HUES64 (cell line): ENCODE data around the gene CAVIN3.
"Not testable (repeated sequence)": the region's sequence is repeated elsewhere in the genome, so short reads cannot be mapped to it uniquely, and the experiment has no call there.

Source experiments
- H3K27ac ChIP-seq: 2 replicates; pipeline ENCODE4 v1.7.0; 2013; ENCODE audit warnings: low read depth, low read length, inconsistent platforms
- H3K27me3 ChIP-seq: 2 replicates; pipeline ENCODE4 v1.6.1; 2013; ENCODE audit warnings: mild to moderate bottlenecking, low read length; ENCODE audit not compliant: insufficient read depth
- H3K36me3 ChIP-seq: 2 replicates; pipeline ENCODE4 v1.6.1; 2013; ENCODE audit warnings: mild to moderate bottlenecking, low read length; ENCODE audit not compliant: insufficient read depth
- H3K4me1 ChIP-seq: 2 replicates; pipeline ENCODE4 v1.6.1; 2013; ENCODE audit warnings: mild to moderate bottlenecking, low read length, moderate library complexity; ENCODE audit not compliant: insufficient read depth
- H3K4me3 ChIP-seq: 2 replicates; pipeline ENCODE4 v1.5.1; 2013; ENCODE audit warnings: mild to moderate bottlenecking, low read length, moderate library complexity
- H3K9ac ChIP-seq: 2 replicates; pipeline ENCODE4 v1.6.1; 2013; ENCODE audit warnings: mild to moderate bottlenecking, low read depth, low read length
- H3K9me3 ChIP-seq: 2 replicates; pipeline ENCODE4 v1.6.1; 2013; ENCODE audit warnings: low read depth, low read length; ENCODE audit not compliant: insufficient read depth
- WGBS: fragments of 150-250, 120-280 bp; methylation state at CpG from one replicate; pipeline ENCODE4 v1.1.7; 2013; ENCODE audit warnings: missing lambda C conversion rate; 5-methylcytosine and 5-hydroxymethylcytosine counted together

The CAVIN3 gene

GRCh38 chr11:6303661-6304060 is 16.6 kb downstream of the CAVIN3 start:
- H3K36me3 ChIP-seq: no peaks in the 10 kb centered on the region
- H3K9me3 ChIP-seq: no peaks in the 10 kb centered on the region
- no peak overlapping the region for H3K4me3 ChIP-seq
- peaks cover 67% of the 10 kb centered on the region for H3K4me1 ChIP-seq
- peak overlapping the region; percentile 55; the same call in 1 of the 2 replicates for H3K9ac ChIP-seq
- no peaks in the 10 kb centered on the region; the same call in 1 of the 2 replicates for H3K27me3 ChIP-seq
- peak overlapping the region; percentile 88 for H3K27ac ChIP-seq
- WGBS: 8% methylated on average over 6 of the region's 6 CpGs

- 86% methylated on average over 1 of the region's 2 CpGs for WGBS
- no peaks in the 10 kb centered on the region for H3K36me3 ChIP-seq
- H3K27ac ChIP-seq: no peak overlapping the region
Observed at GRCh38 chr11:6301096-6301495, 19.2 kb downstream of the CAVIN3 start.

GRCh38 chr11:6300325-6300724 is 20.0 kb downstream of the CAVIN3 start:
- H3K9me3 ChIP-seq: no peaks in the 10 kb centered on the region
- peaks cover 52% of the 10 kb centered on the region for H3K4me1 ChIP-seq
- H3K9ac ChIP-seq: no peak overlapping the region
- no peak overlapping the region for H3K4me3 ChIP-seq
- H3K27ac ChIP-seq: no peak overlapping the region
- 92% methylated on average over 3 of the region's 3 CpGs for WGBS
- no peaks in the 10 kb centered on the region for H3K27me3 ChIP-seq
- H3K36me3 ChIP-seq: no peaks in the 10 kb centered on the region

More at GRCh38 chr11:6301096-6301495, 19.2 kb downstream of the CAVIN3 start:
- H3K9ac ChIP-seq: no peak overlapping the region
- no peaks in the 10 kb centered on the region for H3K9me3 ChIP-seq
- no peak overlapping the region for H3K4me3 ChIP-seq
- peaks cover 54% of the 10 kb centered on the region for H3K4me1 ChIP-seq
- no peaks in the 10 kb centered on the region for H3K27me3 ChIP-seq

GRCh38 chr11:6298605-6299004 is 21.7 kb downstream of the CAVIN3 start:
- Histone ChIP-seq H3K27me3 (peaks cover 2% of the 10 kb centered on the region), H3K4me1 (peaks cover 37% of the 10 kb centered on the region), H3K9ac (no peak overlapping the region), H3K9me3 (no peaks in the 10 kb centered on the region), H3K4me3 (no peak overlapping the region), H3K36me3 (no peaks in the 10 kb centered on the region), H3K27ac (no peak overlapping the region)
- WGBS: 54% methylated on average over 4 of the region's 4 CpGs

GRCh38 chr11:6297831-6298230 is 22.5 kb downstream of the CAVIN3 start:
- H3K36me3 ChIP-seq: no peaks in the 10 kb centered on the region
- 89% methylated on average over 1 of the region's 1 CpG for WGBS

GRCh38 chr11:6285019-6285418 is 35.3 kb downstream of the CAVIN3 start:
- H3K4me1 ChIP-seq: peaks cover 22% of the 10 kb centered on the region
- no peaks in the 10 kb centered on the region for H3K36me3 ChIP-seq
- H3K9ac ChIP-seq: no peak overlapping the region
- H3K27ac ChIP-seq: no peak overlapping the region
- no peaks in the 10 kb centered on the region for H3K9me3 ChIP-seq
- WGBS: 94% methylated on average over 4 of the region's 4 CpGs
- no peak overlapping the region for H3K4me3 ChIP-seq
- peaks cover 93% of the 10 kb centered on the region for H3K27me3 ChIP-seq

More at GRCh38 chr11:6297831-6298230, 22.5 kb downstream of the CAVIN3 start:
- Histone ChIP-seq H3K4me3 (no peak overlapping the region), H3K27me3 (peaks cover 5% of the 10 kb centered on the region), H3K4me1 (peaks cover 32% of the 10 kb centered on the region), H3K9ac (no peak overlapping the region), H3K27ac (no peak overlapping the region), H3K9me3 (no peaks in the 10 kb centered on the region)

GRCh38 chr11:6284250-6284649 is 36.1 kb downstream of the CAVIN3 start:
- 86% methylated on average over 3 of the region's 3 CpGs for whole genome bisulfite sequencing
- H3K36me3 ChIP-seq: no peaks in the 10 kb centered on the region

GRCh38 chr11:6283453-6284023 is 36.8 kb downstream of the CAVIN3 start:
- H3K9me3 ChIP-seq: no peaks in the 10 kb centered on the region
- H3K9ac ChIP-seq: no peak overlapping the region
- H3K36me3 ChIP-seq: no peaks in the 10 kb centered on the region
- 92% methylated on average over 4 of the region's 4 CpGs for WGBS
- no peak overlapping the region for H3K4me3 ChIP-seq
- H3K27me3 ChIP-seq: peaks cover 93% of the 10 kb centered on the region
- no peak overlapping the region for H3K27ac ChIP-seq
- H3K4me1 ChIP-seq: peaks cover 13% of the 10 kb centered on the region

More at GRCh38 chr11:6284250-6284649, 36.1 kb downstream of the CAVIN3 start:
- H3K4me1 ChIP-seq: peaks cover 20% of the 10 kb centered on the region
- no peaks in the 10 kb centered on the region for H3K9me3 ChIP-seq
- H3K27ac ChIP-seq: no peak overlapping the region
- H3K4me3 ChIP-seq: no peak overlapping the region
- peaks cover 93% of the 10 kb centered on the region for H3K27me3 ChIP-seq
- no peak overlapping the region for H3K9ac ChIP-seq

- WGBS: 72% methylated on average over 7 of the region's 7 CpGs
- not testable (repeated sequence) for H3K4me1 ChIP-seq, H3K36me3 ChIP-seq, H3K9me3 ChIP-seq, H3K9ac ChIP-seq, H3K27ac ChIP-seq, H3K4me3 ChIP-seq
- H3K27me3 ChIP-seq: peaks cover 84% of the 10 kb centered on the region
Observed at GRCh38 chr11:6280809-6281208, 39.5 kb downstream of the CAVIN3 start.

GRCh38 chr11:6273188-6273587 is 47.1 kb downstream of the CAVIN3 start:
- Histone ChIP-seq H3K27me3 (peaks cover 29% of the 10 kb centered on the region), H3K36me3 (no peaks in the 10 kb centered on the region), H3K9ac (no peak overlapping the region), H3K4me1 (no peaks in the 10 kb centered on the region), H3K4me3 (no peak overlapping the region), H3K9me3 (no peaks in the 10 kb centered on the region), H3K27ac (no peak overlapping the region)
- 83% methylated on average over 3 of the region's 4 CpGs for WGBS

- H3K4me1 ChIP-seq: no peaks in the 10 kb centered on the region
- H3K4me3 ChIP-seq: no peak overlapping the region
- no peak overlapping the region for H3K9ac ChIP-seq
- no peak overlapping the region for H3K27ac ChIP-seq
- no peaks in the 10 kb centered on the region for H3K9me3 ChIP-seq
- H3K27me3 ChIP-seq: peaks cover 20% of the 10 kb centered on the region
- no peaks in the 10 kb centered on the region for H3K36me3 ChIP-seq
- 73% methylated on average over 3 of the region's 3 CpGs for WGBS
Observed at GRCh38 chr11:6271598-6271997, 48.7 kb downstream of the CAVIN3 start.
